ENCODE data around the gene NLK. TPM values are rescaled to one million over a fixed set of nuclear protein-coding genes. Genes with fewer than 3 reads are reported as not detected.
"Not testable (repeated sequence)": the region's sequence is repeated elsewhere in the genome, so short reads cannot be mapped to it uniquely, and the experiment has no call there.

NLK gene
- total and polyA plus RNA-seq, 2 of the 4 experiments (the other 2 are of a cell fraction): 15.3 to 23.3 TPM

DNA sequence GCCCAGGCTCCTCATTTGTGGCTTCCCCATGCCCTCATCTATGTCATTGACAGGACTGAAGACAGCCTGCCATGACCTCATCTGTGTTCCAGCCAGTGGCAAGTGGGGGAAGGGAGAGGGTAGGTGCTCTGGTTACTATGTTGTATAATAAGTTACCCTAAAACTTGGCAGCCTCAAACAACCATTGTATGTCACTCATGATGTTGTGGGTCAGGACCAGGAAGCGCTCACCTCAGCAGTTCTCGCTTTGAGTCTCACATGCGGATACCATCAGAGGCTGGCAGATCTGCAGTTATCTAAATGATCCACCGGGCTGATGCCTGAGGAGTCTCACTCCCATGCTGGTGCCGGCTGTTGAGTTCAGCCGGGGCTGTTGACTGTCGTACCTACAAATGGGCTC, 187.5 kb downstream of the NLK start:
- TF ChIP-seq FOS (IDR thresholded peaks at IDR 0.05; ENCODE audit: low read depth, low read length): no peak
- no peak for TF ChIP-seq CEBPB (IDR thresholded peaks at IDR 0.05; ENCODE audit: low read depth, low read length)
- no peak for TF ChIP-seq RFX5 (IDR thresholded peaks at IDR 0.05; ENCODE audit: low read depth, low read length)
- peak; percentile 48; the same call in 1 of the 2 replicates for TF ChIP-seq MAFK (IDR thresholded peaks at IDR 0.05; ENCODE audit: low read depth, low read length)
- no peak for TF ChIP-seq SMC3 (IDR thresholded peaks at IDR 0.05; ENCODE audit: low read depth, low read length)
- TF ChIP-seq BHLHE40 (IDR thresholded peaks at IDR 0.05; ENCODE audit: low read depth, low read length): no peak
- H2AFZ ChIP-seq (replicated peaks; ENCODE audit: low read length, poor library complexity): no peak overlapping the region
- no peak overlapping the region for H3K9ac ChIP-seq (ENCODE audit: low read depth, low read length)
- 45% methylated on average over 6 of the region's 7 CpGs; no CpG with 5 or more reads in 1 of the 2 experiments for WGBS, 2 experiments (ENCODE audit: extremely low coverage in 2 of 2, insufficient read length in 1 of 2)
- H2BK15ac ChIP-seq (ENCODE audit: low read depth, low read length): no peak overlapping the region
- no peak overlapping the region for H4K5ac ChIP-seq (ENCODE audit: low read depth, low read length)
- intact Hi-C loops (cut with micrococcal nuclease): loop anchor here (5.0 kb wide), 1 partner anchor 107 kb away; the partner anchor contains the start of genes IFT20 and TNFAIP1
- no peaks in the 10 kb centered on the region for H3K79me1 ChIP-seq (ENCODE audit: low read depth in 1 of 2, low read length in 2 of 2)
- peaks cover 4% of the 10 kb centered on the region; the same call in 1 of the 2 replicates for H3K9me1 ChIP-seq (ENCODE audit: insufficient read depth, low read length)
- no peak overlapping the region for H3K14ac ChIP-seq (replicated peaks; ENCODE audit: low read depth, low read length)
- H2AK9ac ChIP-seq (replicated peaks; ENCODE audit: low read depth, low read length, poor library complexity): no peak overlapping the region
- no peak overlapping the region for H2BK20ac ChIP-seq (ENCODE audit: low read depth, low read length)
- H3K27me3 ChIP-seq (ENCODE audit: control insufficient read depth, insufficient read depth, low read length): peaks cover 48% of the 10 kb centered on the region
- no peak overlapping the region for H2AK5ac ChIP-seq (ENCODE audit: low read depth, low read length)
- H3K9me3 ChIP-seq (ENCODE audit: control insufficient read depth, insufficient read depth, low read length): no peaks in the 10 kb centered on the region
- no peak overlapping the region for H3K27ac ChIP-seq (ENCODE audit: insufficient read depth, low read length)
- H3K4me3 ChIP-seq (ENCODE audit: insufficient read depth, low read depth, low read length): no peak overlapping the region
- dilution Hi-C loops (cut with HindIII; ENCODE audit: low sequenced_read_pairs, unreplicated experiment): no loop called here
- H3K56ac ChIP-seq (ENCODE audit: extremely low read depth, insufficient read depth, low read length): no peak overlapping the region
- ATAC-seq (ENCODE audit: low read depth) (no peak), DNase-seq (no peak)
- H2BK120ac ChIP-seq (ENCODE audit: low read depth, low read length): no peak overlapping the region
- BruUV-seq (replicated peaks): no TSS peak
- H4K20me1 ChIP-seq (ENCODE audit: insufficient read depth, low read length): no peaks in the 10 kb centered on the region
- H3K4me1 ChIP-seq (ENCODE audit: control insufficient read depth, insufficient read depth, low read length): peaks cover 3% of the 10 kb centered on the region; the same call in 1 of the 2 replicates
- CTCF ChIA-PET: no interaction called here
- H3K36me3 ChIP-seq (ENCODE audit: control insufficient read depth, insufficient read depth, low read length): no peaks in the 10 kb centered on the region
- in situ Hi-C loops (cut with MboI; ENCODE audit: low sequenced_read_pairs): no loop called here
- H3K4ac ChIP-seq (ENCODE audit: low read depth, low read length): no peak overlapping the region
- no peak overlapping the region for H4K8ac ChIP-seq (ENCODE audit: low read depth in 2 of 2, low read length in 2 of 2)
- no peak overlapping the region for H3K18ac ChIP-seq (ENCODE audit: low read depth, low read length)
- no peak overlapping the region for H3K23ac ChIP-seq (ENCODE audit: low read depth, low read length)
- H3K4me2 ChIP-seq (ENCODE audit: low read depth, low read length): no peak overlapping the region
- H4K91ac ChIP-seq (ENCODE audit: insufficient read depth, low read depth, low read length): no peak overlapping the region
- no peak overlapping the region for H2BK5ac ChIP-seq (ENCODE audit: low read depth, low read length, poor library complexity, severe bottlenecking)
- POLR2A ChIA-PET (ENCODE audit: unreplicated experiment): no interaction called here

DNA sequence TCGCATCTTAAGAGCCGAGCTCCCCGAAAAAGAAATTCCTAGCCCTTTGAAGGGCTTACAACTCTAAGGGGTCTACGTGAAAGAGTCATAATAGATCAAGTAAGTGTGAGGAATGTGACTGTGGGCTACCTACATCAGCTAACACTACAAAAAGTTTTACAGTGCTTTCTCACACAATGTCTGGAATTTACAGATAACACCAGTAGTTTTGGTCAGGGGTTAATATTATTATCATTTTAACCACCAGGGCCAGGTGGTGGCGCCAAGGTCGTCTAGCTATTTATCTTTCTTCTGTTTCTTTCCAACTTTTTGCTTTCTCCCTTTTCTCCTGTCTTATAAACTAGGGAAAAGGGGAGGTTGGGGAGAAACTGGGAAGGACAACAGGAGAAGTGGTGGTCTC, 188.1 kb downstream of the NLK start:
- H4K8ac ChIP-seq (ENCODE audit: low read depth in 2 of 2, low read length in 2 of 2); H3K9me1 ChIP-seq (ENCODE audit: insufficient read depth, low read length); H2AK5ac ChIP-seq (ENCODE audit: low read depth, low read length); H3K4me3 ChIP-seq (ENCODE audit: insufficient read depth, low read depth, low read length); H2AK9ac ChIP-seq (replicated peaks; ENCODE audit: low read depth, low read length, poor library complexity); dilution Hi-C loops (cut with HindIII; ENCODE audit: low sequenced_read_pairs, unreplicated experiment); H3K9me3 ChIP-seq (ENCODE audit: control insufficient read depth, insufficient read depth, low read length); H3K14ac ChIP-seq (replicated peaks; ENCODE audit: low read depth, low read length); BruUV-seq (replicated peaks); H2BK15ac ChIP-seq (ENCODE audit: low read depth, low read length); H2BK5ac ChIP-seq (ENCODE audit: low read depth, low read length, poor library complexity, severe bottlenecking); H3K23ac ChIP-seq (ENCODE audit: low read depth, low read length); H2BK20ac ChIP-seq (ENCODE audit: low read depth, low read length); H3K4ac ChIP-seq (ENCODE audit: low read depth, low read length); H3K9ac ChIP-seq (ENCODE audit: low read depth, low read length); DNase-seq; H2AFZ ChIP-seq (replicated peaks; ENCODE audit: low read length, poor library complexity); H3K56ac ChIP-seq (ENCODE audit: extremely low read depth, insufficient read depth, low read length); CTCF ChIA-PET; H3K79me1 ChIP-seq (ENCODE audit: low read depth in 1 of 2, low read length in 2 of 2); H4K5ac ChIP-seq (ENCODE audit: low read depth, low read length); H3K36me3 ChIP-seq (ENCODE audit: control insufficient read depth, insufficient read depth, low read length); in situ Hi-C loops (cut with MboI; ENCODE audit: low sequenced_read_pairs); H3K4me1 ChIP-seq (ENCODE audit: control insufficient read depth, insufficient read depth, low read length); H4K91ac ChIP-seq (ENCODE audit: insufficient read depth, low read depth, low read length); H3K27ac ChIP-seq (ENCODE audit: insufficient read depth, low read length); H3K18ac ChIP-seq (ENCODE audit: low read depth, low read length); H3K4me2 ChIP-seq (ENCODE audit: low read depth, low read length); H2BK120ac ChIP-seq (ENCODE audit: low read depth, low read length); H4K20me1 ChIP-seq (ENCODE audit: insufficient read depth, low read length); ATAC-seq (ENCODE audit: low read depth): not testable (repeated sequence)
- POLR2A ChIA-PET (ENCODE audit: unreplicated experiment): interaction anchor here (0.6 kb wide), 1 partner anchor 21 kb away, joined by 4 read pairs; no protein-coding TSS in a partner anchor
- no CpG with 5 or more reads among the region's 6 CpGs for WGBS, 2 experiments (ENCODE audit: extremely low coverage in 2 of 2, insufficient read length in 1 of 2)
- intact Hi-C loops (cut with micrococcal nuclease): loop anchor here (5.0 kb wide), 1 partner anchor 107 kb away; the partner anchor contains the start of genes IFT20 and TNFAIP1
- H3K27me3 ChIP-seq (ENCODE audit: control insufficient read depth, insufficient read depth, low read length): peaks cover 52% of the 10 kb centered on the region

All from IMR-90 (cell line).